ENCODE data around the gene PDCD1LG2.

Gene PDCD1LG2

GRCh38 chr9:5502553-5502952 lies 7.8 kb upstream of the PDCD1LG2 start:
- H3K27me3 ChIP-seq (ENCODE audit: insufficient read depth, poor library complexity, severe bottlenecking) = no peaks in the 10 kb centered on the region

DNA sequence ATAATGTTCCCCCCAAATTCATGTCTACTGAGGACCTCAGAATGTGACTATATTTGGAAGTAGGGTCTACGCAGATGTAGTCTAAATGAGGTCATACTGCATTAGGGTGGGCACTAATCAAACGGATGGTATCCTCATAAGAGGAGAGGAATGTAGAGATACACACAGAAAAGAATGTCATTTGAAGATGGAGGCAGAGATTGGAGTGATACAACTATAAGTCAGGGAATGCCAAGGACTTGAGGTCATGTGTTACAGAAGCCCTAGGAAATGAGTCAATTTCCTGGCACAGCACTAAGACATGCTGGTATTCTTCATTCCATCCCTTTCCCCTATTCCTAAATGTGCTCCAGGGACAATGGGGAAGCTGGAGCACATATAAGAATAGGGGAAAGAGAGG lies 758 bp upstream of the PDCD1LG2 start:
- H3K4me3 ChIP-seq (replicated peaks; ENCODE audit: insufficient read depth, low read length) = no peak overlapping the region
- H3K27ac ChIP-seq (replicated peaks) = no peak overlapping the region
- H3K27me3 ChIP-seq (ENCODE audit: insufficient read depth, poor library complexity, severe bottlenecking) = no peaks in the 10 kb centered on the region
- TF ChIP-seq, protein P1, sequence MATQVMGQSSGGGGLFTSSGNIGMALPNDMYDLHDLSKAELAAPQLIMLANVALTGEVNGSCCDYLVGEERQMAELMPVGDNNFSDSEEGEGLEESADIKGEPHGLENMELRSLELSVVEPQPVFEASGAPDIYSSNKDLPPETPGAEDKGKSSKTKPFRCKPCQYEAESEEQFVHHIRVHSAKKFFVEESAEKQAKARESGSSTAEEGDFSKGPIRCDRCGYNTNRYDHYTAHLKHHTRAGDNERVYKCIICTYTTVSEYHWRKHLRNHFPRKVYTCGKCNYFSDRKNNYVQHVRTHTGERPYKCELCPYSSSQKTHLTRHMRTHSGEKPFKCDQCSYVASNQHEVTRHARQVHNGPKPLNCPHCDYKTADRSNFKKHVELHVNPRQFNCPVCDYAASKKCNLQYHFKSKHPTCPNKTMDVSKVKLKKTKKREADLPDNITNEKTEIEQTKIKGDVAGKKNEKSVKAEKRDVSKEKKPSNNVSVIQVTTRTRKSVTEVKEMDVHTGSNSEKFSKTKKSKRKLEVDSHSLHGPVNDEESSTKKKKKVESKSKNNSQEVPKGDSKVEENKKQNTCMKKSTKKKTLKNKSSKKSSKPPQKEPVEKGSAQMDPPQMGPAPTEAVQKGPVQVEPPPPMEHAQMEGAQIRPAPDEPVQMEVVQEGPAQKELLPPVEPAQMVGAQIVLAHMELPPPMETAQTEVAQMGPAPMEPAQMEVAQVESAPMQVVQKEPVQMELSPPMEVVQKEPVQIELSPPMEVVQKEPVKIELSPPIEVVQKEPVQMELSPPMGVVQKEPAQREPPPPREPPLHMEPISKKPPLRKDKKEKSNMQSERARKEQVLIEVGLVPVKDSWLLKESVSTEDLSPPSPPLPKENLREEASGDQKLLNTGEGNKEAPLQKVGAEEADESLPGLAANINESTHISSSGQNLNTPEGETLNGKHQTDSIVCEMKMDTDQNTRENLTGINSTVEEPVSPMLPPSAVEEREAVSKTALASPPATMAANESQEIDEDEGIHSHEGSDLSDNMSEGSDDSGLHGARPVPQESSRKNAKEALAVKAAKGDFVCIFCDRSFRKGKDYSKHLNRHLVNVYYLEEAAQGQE (IDR thresholded peaks at IDR 0.05; ENCODE audit: insufficient replicate concordance, low read depth) = no peak
- TF ChIP-seq, protein P2, sequence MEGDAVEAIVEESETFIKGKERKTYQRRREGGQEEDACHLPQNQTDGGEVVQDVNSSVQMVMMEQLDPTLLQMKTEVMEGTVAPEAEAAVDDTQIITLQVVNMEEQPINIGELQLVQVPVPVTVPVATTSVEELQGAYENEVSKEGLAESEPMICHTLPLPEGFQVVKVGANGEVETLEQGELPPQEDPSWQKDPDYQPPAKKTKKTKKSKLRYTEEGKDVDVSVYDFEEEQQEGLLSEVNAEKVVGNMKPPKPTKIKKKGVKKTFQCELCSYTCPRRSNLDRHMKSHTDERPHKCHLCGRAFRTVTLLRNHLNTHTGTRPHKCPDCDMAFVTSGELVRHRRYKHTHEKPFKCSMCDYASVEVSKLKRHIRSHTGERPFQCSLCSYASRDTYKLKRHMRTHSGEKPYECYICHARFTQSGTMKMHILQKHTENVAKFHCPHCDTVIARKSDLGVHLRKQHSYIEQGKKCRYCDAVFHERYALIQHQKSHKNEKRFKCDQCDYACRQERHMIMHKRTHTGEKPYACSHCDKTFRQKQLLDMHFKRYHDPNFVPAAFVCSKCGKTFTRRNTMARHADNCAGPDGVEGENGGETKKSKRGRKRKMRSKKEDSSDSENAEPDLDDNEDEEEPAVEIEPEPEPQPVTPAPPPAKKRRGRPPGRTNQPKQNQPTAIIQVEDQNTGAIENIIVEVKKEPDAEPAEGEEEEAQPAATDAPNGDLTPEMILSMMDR (IDR thresholded peaks at IDR 0.05; ENCODE audit: insufficient read depth, low read length) = no peak
- no peak for TF ChIP-seq SPI1 (IDR thresholded peaks at IDR 0.05; ENCODE audit: borderline replicate concordance, low read depth)
- no peak for TF ChIP-seq POLR2AphosphoS5 (IDR thresholded peaks at IDR 0.05; ENCODE audit: low read depth)
- no peak for TF ChIP-seq GABPA (IDR thresholded peaks at IDR 0.05; ENCODE audit: low read depth)
- DNase-seq (ENCODE audit: low read depth in 1 of 2, low spot score in 1 of 2) = no peak

More at GRCh38 chr9:5502553-5502952, 7.8 kb upstream of the PDCD1LG2 start:
- no peak for DNase-seq (ENCODE audit: low read depth in 1 of 2, low spot score in 1 of 2)
- H3K27ac ChIP-seq (replicated peaks) = no peak overlapping the region
- no peak for TF ChIP-seq GABPA (IDR thresholded peaks at IDR 0.05; ENCODE audit: low read depth)
- TF ChIP-seq SPI1 (IDR thresholded peaks at IDR 0.05; ENCODE audit: borderline replicate concordance, low read depth) = no peak
- TF ChIP-seq POLR2AphosphoS5 (IDR thresholded peaks at IDR 0.05; ENCODE audit: low read depth) = no peak
- TF ChIP-seq, protein P2 (IDR thresholded peaks at IDR 0.05; ENCODE audit: insufficient read depth, low read length) = no peak
- TF ChIP-seq, protein P1 (IDR thresholded peaks at IDR 0.05; ENCODE audit: insufficient replicate concordance, low read depth) = no peak
- H3K4me3 ChIP-seq (replicated peaks; ENCODE audit: insufficient read depth, low read length) = no peak overlapping the region

DNA sequence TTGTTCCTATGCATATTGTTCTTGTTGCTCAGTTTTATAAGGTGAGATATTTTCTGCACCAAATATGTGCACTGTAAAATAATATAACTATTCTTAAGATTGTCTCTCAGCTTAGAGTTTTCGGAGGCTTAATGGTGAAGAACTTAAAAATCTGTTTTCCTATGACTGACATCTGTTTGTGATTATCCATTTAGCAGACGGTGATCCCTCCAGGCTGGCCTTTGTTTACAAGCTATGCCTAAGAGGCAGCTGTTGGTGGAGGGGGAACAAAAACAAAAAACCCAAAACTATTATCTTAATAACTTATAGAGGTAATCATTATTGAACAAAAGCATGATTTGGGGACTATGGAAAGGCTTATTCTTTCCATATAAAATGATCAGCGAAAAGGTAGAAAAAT lies 658 bp downstream of the PDCD1LG2 start:
- no peak overlapping the region for H3K4me3 ChIP-seq (replicated peaks; ENCODE audit: insufficient read depth, low read length)
- TF ChIP-seq SPI1 (IDR thresholded peaks at IDR 0.05; ENCODE audit: borderline replicate concordance, low read depth) = no peak
- TF ChIP-seq GABPA (IDR thresholded peaks at IDR 0.05; ENCODE audit: low read depth) = no peak
- no peak for TF ChIP-seq POLR2AphosphoS5 (IDR thresholded peaks at IDR 0.05; ENCODE audit: low read depth)
- TF ChIP-seq, protein P1 (IDR thresholded peaks at IDR 0.05; ENCODE audit: insufficient replicate concordance, low read depth) = no peak
- no peak for DNase-seq (ENCODE audit: low read depth in 1 of 2, low spot score in 1 of 2)
- H3K27ac ChIP-seq (replicated peaks) = no peak overlapping the region
- H3K27me3 ChIP-seq (ENCODE audit: insufficient read depth, poor library complexity, severe bottlenecking) = no peaks in the 10 kb centered on the region

Measured in HL-60 (cell line).